Astrocyte of the spinal cord (primary cell): ENCODE results near the gene SH2D2A.

Experiments used
- DNase-seq: peaks from one replicate; pipeline ENCODE4 v3.0.0; 2011; ENCODE audit warnings: low read depth, low spot score
- H3K4me3 ChIP-seq: 2 replicates; pipeline ENCODE4 v1.5.1; 2011; ENCODE audit warnings: low read depth, mild to moderate bottlenecking, low read length, moderate library complexity
- CTCF ChIP-seq: IDR thresholded peaks from 2 replicates; pipeline ENCODE4 v1.5.1; 2012; ENCODE audit warnings: low read depth, mild to moderate bottlenecking, low read length, inconsistent platforms
- in situ Hi-C: cut with HindIII; loops from 2 replicates; pipeline ENCODE4 v1.10.0; 2017; ENCODE audit warnings: low sequenced_read_pairs

Gene SH2D2A

GRCh38 chr1:156816561-156817328, at the start of gene SH2D2A:
TSS of gene SH2D2A (minus strand) at chr1:156816848. CDS start at chr1:156816708, 140 bp downstream.
- no peak for TF ChIP-seq CTCF
- in situ Hi-C loops = no loop called here
- H3K4me3 ChIP-seq = no peak within 1 kb of the TSS
- no peak for DNase-seq

GRCh38 chr1:156865865-156866248, 49.2 kb upstream of the SH2D2A start:
- in situ Hi-C loops = no loop called here
- DNase-seq = no peak
- no peak for TF ChIP-seq CTCF
- H3K4me3 ChIP-seq = no peak overlapping the region

- no peak overlapping the region for H3K4me3 ChIP-seq
- no peak for TF ChIP-seq CTCF
- DNase-seq = no peak
- in situ Hi-C loops = no loop called here
Observed at GRCh38 chr1:156865258-156865657, 48.6 kb upstream of the SH2D2A start.

- TF ChIP-seq CTCF = no peak
- no peak for DNase-seq
- H3K4me3 ChIP-seq = no peak overlapping the region
- in situ Hi-C loops = no loop called here
Observed at GRCh38 chr1:156864796-156865195, 48.1 kb upstream of the SH2D2A start.

DNA sequence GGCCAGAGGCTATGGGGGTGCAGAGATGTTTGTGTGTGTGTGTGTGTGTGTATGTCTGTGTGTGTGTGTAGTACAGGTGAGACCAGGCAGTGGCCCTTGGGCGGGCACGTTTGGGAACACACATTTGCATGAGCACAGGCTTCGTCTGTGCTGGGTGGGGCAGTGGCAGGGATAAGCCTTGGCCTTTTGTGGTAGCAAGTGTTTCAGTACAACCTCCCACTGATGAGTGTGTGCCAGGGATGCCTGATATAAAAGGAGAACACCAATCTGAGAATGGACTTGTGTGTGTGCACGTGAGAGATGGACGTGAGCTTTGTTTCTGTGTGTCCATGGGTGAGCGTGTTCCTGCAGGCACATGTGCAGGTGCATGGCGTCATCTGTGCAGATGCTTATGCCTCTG, 47.0 kb upstream of the SH2D2A start:
- no peak for DNase-seq
- in situ Hi-C loops = no loop called here
- H3K4me3 ChIP-seq = no peak overlapping the region
- TF ChIP-seq CTCF = no peak

DNA sequence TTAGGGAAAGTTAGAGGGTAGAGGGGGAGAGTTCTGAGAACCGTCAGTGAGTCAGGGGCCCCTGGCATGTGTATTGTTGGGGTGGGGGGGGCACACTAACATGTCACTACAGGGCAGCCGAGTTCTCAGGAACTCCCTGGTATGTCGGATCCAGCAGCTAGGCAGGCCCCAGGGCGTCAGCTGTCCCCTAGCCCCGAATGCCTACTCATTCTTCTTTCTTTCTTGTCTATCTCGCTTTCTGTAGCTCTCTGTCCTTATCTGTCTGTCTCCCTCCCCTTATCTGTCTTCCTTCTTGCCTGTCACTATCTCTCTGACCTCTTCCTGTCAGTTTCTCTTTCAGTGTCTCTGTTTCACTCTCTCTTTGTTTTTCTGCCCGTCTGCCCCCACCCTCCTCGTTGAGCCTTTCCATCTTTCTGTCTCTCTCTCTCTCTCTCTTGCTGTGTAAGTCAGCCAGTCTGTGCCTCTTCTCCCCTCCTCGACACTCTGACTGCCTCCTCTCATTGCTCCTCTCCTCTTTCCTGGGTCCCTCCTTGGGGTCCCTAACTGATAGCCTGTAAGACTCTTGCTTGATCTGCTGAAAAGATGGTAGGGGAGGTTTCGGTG, 46.5 kb upstream of the SH2D2A start:
- H3K4me3 ChIP-seq = no peak overlapping the region
- TF ChIP-seq CTCF = no peak
- in situ Hi-C loops = no loop called here
- DNase-seq = no peak
